ENCODE measurements around the gene GRM7. TPM values are rescaled to one million over a fixed set of nuclear protein-coding genes. Genes with fewer than 3 reads are reported as not detected.

GRM7 gene
- total and polyA plus RNA-seq, 4 donors: 0.20 to 1.3 (median 0.80) TPM

- ATAC-seq (ENCODE audit: insufficient read depth, low FRiP score): no peak
- WGBS, 2 donors: 52 to 67% methylated on average over 8 of the region's 8 CpGs
Measured at GRCh38 chr3:7461202-7461825, 600.4 kb downstream of the GRM7 start.

DNA sequence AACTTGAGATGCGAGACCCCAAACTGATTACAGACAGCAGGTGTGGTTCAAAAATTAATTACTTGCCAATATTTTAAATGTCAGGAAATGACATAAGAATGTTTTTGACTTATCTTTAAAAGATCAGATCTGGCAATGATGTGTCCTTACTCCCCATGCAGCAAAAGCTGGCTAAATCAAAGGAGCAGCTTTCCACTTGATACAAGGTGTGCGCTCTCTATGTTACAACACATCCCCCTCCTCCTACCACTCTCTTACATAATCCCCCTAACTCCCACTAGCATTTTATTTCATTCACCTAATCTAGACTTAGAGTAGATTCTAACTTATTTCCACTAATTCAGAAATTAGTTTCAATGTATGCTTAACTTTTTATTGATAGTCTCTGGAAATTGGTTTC, 609.0 kb downstream of the GRM7 start:
- TF ChIP-seq CTCF (IDR thresholded peaks at IDR 0.05; ENCODE audit: control extremely low read depth, extremely low read depth): no peak
- no peaks in the 10 kb centered on the region for H3K4me1 ChIP-seq (ENCODE audit: control insufficient read depth in 5 of 5, insufficient read depth in 5 of 5, low read length in 5 of 5)
- ATAC-seq (ENCODE audit: insufficient read depth, low FRiP score) (no peak), DNase-seq (no peak)
- 83 to 90% methylated on average over 2 of the region's 2 CpGs for WGBS, 2 donors
- H3K9me3 ChIP-seq (ENCODE audit: control insufficient read depth in 4 of 4, insufficient read depth in 3 of 4, low read length in 3 of 4): no peaks in the 10 kb centered on the region
- no peak overlapping the region for H3K4me3 ChIP-seq
- H3K9ac ChIP-seq (ENCODE audit: insufficient read depth in 1 of 2, low read length in 2 of 2): no peak overlapping the region
- H3K27me3 ChIP-seq (ENCODE audit: control insufficient read depth in 3 of 3, insufficient read depth in 3 of 3, low read length in 2 of 3): no peaks in the 10 kb centered on the region
- H3K27ac ChIP-seq (ENCODE audit: low read depth in 1 of 2, low read length in 1 of 2): no peak overlapping the region
- no peaks in the 10 kb centered on the region for H3K36me3 ChIP-seq (ENCODE audit: control insufficient read depth in 4 of 4, insufficient read depth in 4 of 4, low read length in 4 of 4)

More at GRCh38 chr3:7461202-7461825, 600.4 kb downstream of the GRM7 start:
- DNase-seq: no peak
- Histone ChIP-seq H3K36me3 (ENCODE audit: control insufficient read depth in 4 of 4, insufficient read depth in 4 of 4, low read length in 4 of 4) (no peaks in the 10 kb centered on the region), H3K9ac (ENCODE audit: insufficient read depth in 1 of 2, low read length in 2 of 2) (no peak overlapping the region), H3K4me1 (ENCODE audit: control insufficient read depth in 5 of 5, insufficient read depth in 5 of 5, low read length in 5 of 5) (no peaks in the 10 kb centered on the region), H3K27ac (ENCODE audit: low read depth in 1 of 2, low read length in 1 of 2) (no peak overlapping the region), H3K27me3 (ENCODE audit: control insufficient read depth in 3 of 3, insufficient read depth in 3 of 3, low read length in 2 of 3) (no peaks in the 10 kb centered on the region), H3K9me3 (ENCODE audit: control insufficient read depth in 4 of 4, insufficient read depth in 3 of 4, low read length in 3 of 4) (no peaks in the 10 kb centered on the region), H3K4me3 (no peak overlapping the region)
- no peak for TF ChIP-seq CTCF (IDR thresholded peaks at IDR 0.05; ENCODE audit: control extremely low read depth, extremely low read depth)

DNA sequence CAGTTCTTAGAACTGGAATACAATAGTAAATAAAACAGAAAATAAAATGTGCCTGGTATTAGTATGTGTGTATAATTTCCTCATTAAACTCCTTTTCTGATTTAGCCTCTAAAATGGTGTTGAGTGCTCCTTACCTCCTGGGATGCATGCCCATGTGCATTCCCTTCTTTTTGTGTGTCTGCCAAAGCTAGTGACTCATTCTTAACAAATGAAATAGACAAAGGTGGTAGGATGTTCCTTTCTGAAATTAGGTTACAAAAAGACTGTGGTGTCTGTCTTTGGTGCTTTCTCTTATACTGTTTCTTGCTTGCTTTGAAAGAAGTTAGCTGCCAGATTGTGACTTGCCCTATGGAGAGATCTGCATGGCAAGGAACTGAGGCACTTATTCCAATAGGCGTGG, 623.7 kb downstream of the GRM7 start:
- ATAC-seq (ENCODE audit: insufficient read depth, low FRiP score): no peak
- WGBS, 2 donors: 83 to 94% methylated on average over 1 of the region's 1 CpG
- no peak overlapping the region for H3K9ac ChIP-seq (ENCODE audit: insufficient read depth in 1 of 2, low read length in 2 of 2)
- no peaks in the 10 kb centered on the region for H3K27me3 ChIP-seq (ENCODE audit: control insufficient read depth in 3 of 3, insufficient read depth in 3 of 3, low read length in 2 of 3)
- H3K4me3 ChIP-seq: no peak overlapping the region
- no peaks in the 10 kb centered on the region for H3K36me3 ChIP-seq (ENCODE audit: control insufficient read depth in 4 of 4, insufficient read depth in 4 of 4, low read length in 4 of 4)
- H3K9me3 ChIP-seq (ENCODE audit: control insufficient read depth in 4 of 4, insufficient read depth in 3 of 4, low read length in 3 of 4): no peaks in the 10 kb centered on the region
- no peak for DNase-seq
- no peaks in the 10 kb centered on the region for H3K4me1 ChIP-seq (ENCODE audit: control insufficient read depth in 5 of 5, insufficient read depth in 5 of 5, low read length in 5 of 5)
- no peak overlapping the region for H3K27ac ChIP-seq (ENCODE audit: low read depth in 1 of 2, low read length in 1 of 2)
- no peak for TF ChIP-seq CTCF (IDR thresholded peaks at IDR 0.05; ENCODE audit: control extremely low read depth, extremely low read depth)

GRCh38 chr3:7487763-7488162, 626.8 kb downstream of the GRM7 start:
- Histone ChIP-seq H3K9me3 (ENCODE audit: control insufficient read depth in 4 of 4, insufficient read depth in 3 of 4, low read length in 3 of 4) (no peaks in the 10 kb centered on the region), H3K27ac (ENCODE audit: low read depth in 1 of 2, low read length in 1 of 2) (no peak overlapping the region), H3K36me3 (ENCODE audit: control insufficient read depth in 4 of 4, insufficient read depth in 4 of 4, low read length in 4 of 4) (no peaks in the 10 kb centered on the region), H3K27me3 (ENCODE audit: control insufficient read depth in 3 of 3, insufficient read depth in 3 of 3, low read length in 2 of 3) (no peaks in the 10 kb centered on the region), H3K4me1 (ENCODE audit: control insufficient read depth in 5 of 5, insufficient read depth in 5 of 5, low read length in 5 of 5) (no peaks in the 10 kb centered on the region), H3K9ac (ENCODE audit: insufficient read depth in 1 of 2, low read length in 2 of 2) (no peak overlapping the region), H3K4me3 (no peak overlapping the region)
- DNase-seq: no peak
- ATAC-seq (ENCODE audit: insufficient read depth, low FRiP score): no peak
- 0 to 33% methylated on average over 1 of the region's 1 CpG for WGBS, 2 donors
- no peak for TF ChIP-seq CTCF (IDR thresholded peaks at IDR 0.05; ENCODE audit: control extremely low read depth, extremely low read depth)

Measured in lung (tissue), 12 donors.